DOHH2 (cell line): ENCODE measurements around the gene CLPSL1.

Source experiments
- EZH2phosphoT487 ChIP-seq: fragments of 200-600 bp; sonication (generic); IDR thresholded peaks from 2 replicates; pipeline ENCODE4 v1.6.1; 2017; ENCODE audit warnings: borderline replicate concordance, mild to moderate bottlenecking, antibody characterized with exemption, low read length, moderate library complexity, mixed read lengths
- TF ChIP-seq, protein P1 (sequence below): fragments of 200-600 bp; sonication (generic); IDR thresholded peaks from one replicate; pipeline ENCODE4 v1.5.1; 2014; ENCODE audit warnings: antibody characterized with exemption, mild to moderate bottlenecking, low read depth, low read length; ENCODE audit not compliant: poor library complexity, severe bottlenecking

DNA sequence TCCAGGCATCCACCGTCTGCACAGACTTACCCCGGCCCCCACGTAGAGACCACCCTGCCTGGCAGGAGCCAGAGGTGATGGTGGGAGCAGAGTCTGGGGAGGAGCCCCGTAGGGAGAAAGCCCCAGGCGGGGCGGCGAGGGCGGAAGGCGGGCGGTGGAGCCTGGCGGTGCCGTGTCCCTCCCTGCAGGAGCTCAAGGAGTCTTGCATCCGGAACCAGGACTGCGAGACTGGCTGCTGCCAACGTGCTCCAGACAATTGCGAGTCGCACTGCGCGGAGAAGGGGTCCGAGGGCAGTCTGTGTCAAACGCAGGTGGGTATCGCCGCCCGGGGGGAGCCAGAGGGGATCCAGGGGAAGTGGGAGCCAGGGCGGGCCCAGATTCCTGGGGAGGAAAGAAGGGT, 6.0 kb downstream of the CLPSL1 start:
- TF ChIP-seq, protein P1, sequence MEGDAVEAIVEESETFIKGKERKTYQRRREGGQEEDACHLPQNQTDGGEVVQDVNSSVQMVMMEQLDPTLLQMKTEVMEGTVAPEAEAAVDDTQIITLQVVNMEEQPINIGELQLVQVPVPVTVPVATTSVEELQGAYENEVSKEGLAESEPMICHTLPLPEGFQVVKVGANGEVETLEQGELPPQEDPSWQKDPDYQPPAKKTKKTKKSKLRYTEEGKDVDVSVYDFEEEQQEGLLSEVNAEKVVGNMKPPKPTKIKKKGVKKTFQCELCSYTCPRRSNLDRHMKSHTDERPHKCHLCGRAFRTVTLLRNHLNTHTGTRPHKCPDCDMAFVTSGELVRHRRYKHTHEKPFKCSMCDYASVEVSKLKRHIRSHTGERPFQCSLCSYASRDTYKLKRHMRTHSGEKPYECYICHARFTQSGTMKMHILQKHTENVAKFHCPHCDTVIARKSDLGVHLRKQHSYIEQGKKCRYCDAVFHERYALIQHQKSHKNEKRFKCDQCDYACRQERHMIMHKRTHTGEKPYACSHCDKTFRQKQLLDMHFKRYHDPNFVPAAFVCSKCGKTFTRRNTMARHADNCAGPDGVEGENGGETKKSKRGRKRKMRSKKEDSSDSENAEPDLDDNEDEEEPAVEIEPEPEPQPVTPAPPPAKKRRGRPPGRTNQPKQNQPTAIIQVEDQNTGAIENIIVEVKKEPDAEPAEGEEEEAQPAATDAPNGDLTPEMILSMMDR: no peak
- no peak for TF ChIP-seq EZH2phosphoT487
